H1 (cell line): ENCODE results near the gene LCORL. TPM values are rescaled to one million over a fixed set of nuclear protein-coding genes. Genes with fewer than 3 reads are reported as not detected.

Experiments used
- CTCF ChIA-PET: fragments of 300-600 bp; sonication (Branson Sonifier 250); formaldehyde crosslinking; loops from one replicate; lab custom pipeline; 2021; ENCODE audit not compliant: partially characterized antibody; lab: Charles Lee
- POLR2A ChIA-PET: fragments of 300-600 bp; sonication (Branson Sonifier 250); formaldehyde crosslinking; loops from one replicate; lab custom pipeline; 2021; ENCODE audit warnings: inconsistent platforms; ENCODE audit not compliant: partially characterized antibody; lab: Charles Lee
- DNase-seq, 2 experiments: peaks; one replicate each; pipeline versions ENCODE4 v3.0.0 to v3.0.0-alpha.2; 2010 to 2022; ENCODE audit warnings: low spot score in 2 of 2, low read depth in 1 of 2, mixed read lengths in 1 of 2
- FAIRE-seq: peaks from 2 replicates; lab custom pipeline; 2011; peaks lifted over from hg19 to GRCh38; lab: Jason Lieb, UNC
- H2AFZ ChIP-seq: 2 replicates; pipeline ENCODE4 v1.8.1; 2012; ENCODE audit warnings: low read length, inconsistent platforms
- H2AK5ac ChIP-seq: 2 replicates; pipeline ENCODE4 v1.6.1; 2013; ENCODE audit warnings: low read depth, low read length
- H2BK120ac ChIP-seq: replicated peaks from 2 replicates; pipeline ENCODE3; 2013; ENCODE audit warnings: low read depth, low read length, inconsistent platforms
- H2BK12ac ChIP-seq: 2 replicates; pipeline ENCODE4 v1.6.1; 2013; ENCODE audit warnings: low read depth, low read length
- H2BK15ac ChIP-seq: 2 replicates; pipeline ENCODE4 v1.6.1; 2013; ENCODE audit warnings: low read length
- H2BK20ac ChIP-seq: 2 replicates; pipeline ENCODE4 v1.6.1; 2013; ENCODE audit warnings: low read length
- H2BK5ac ChIP-seq: 2 replicates; pipeline ENCODE4 v1.6.1; 2013; ENCODE audit warnings: low read depth, low read length
- H3K14ac ChIP-seq: 2 replicates; pipeline ENCODE4 v1.6.1; 2013; ENCODE audit warnings: inconsistent platforms; ENCODE audit not compliant: insufficient read length
- H3K18ac ChIP-seq: 2 replicates; pipeline ENCODE4 v1.6.1; 2013; ENCODE audit warnings: low read length; ENCODE audit errors: extremely low read depth
- H3K23ac ChIP-seq: 2 replicates; pipeline ENCODE4 v1.6.1; 2013; ENCODE audit warnings: inconsistent platforms; ENCODE audit not compliant: insufficient read length
- H3K23me2 ChIP-seq: 2 replicates; pipeline ENCODE4 v1.6.1; 2013; ENCODE audit warnings: low read depth, low read length
- H3K27ac ChIP-seq: 2 replicates; pipeline ENCODE4 v1.6.1; 2011; ENCODE audit warnings: low read depth, low read length, inconsistent platforms
- H3K27me3 ChIP-seq, 4 experiments: replicated peaks in 1 of 4; 1 replicate in 1 of 4; 2 replicates in 3 of 4; pipeline versions ENCODE4 v1.6.1 to v1.8.1; 2011 to 2013; ENCODE audit warnings: low read length in 3 of 4, mild to moderate bottlenecking in 3 of 4, inconsistent platforms in 2 of 4, mixed read lengths in 2 of 4, moderate library complexity in 1 of 4; ENCODE audit not compliant: control insufficient read depth in 3 of 4, insufficient read depth in 3 of 4; ENCODE audit errors: extremely low read depth in 1 of 4
- H3K36me3 ChIP-seq, 4 experiments: 2 replicates each; pipeline versions ENCODE4 v1.6.1 to v1.8.1; 2011 to 2013; ENCODE audit warnings: mild to moderate bottlenecking in 4 of 4, low read length in 3 of 4, moderate library complexity in 2 of 4, control low read depth in 1 of 4, inconsistent platforms in 1 of 4; ENCODE audit not compliant: insufficient read depth in 4 of 4, control insufficient read depth in 2 of 4
- H3K4ac ChIP-seq: replicated peaks from 2 replicates; pipeline ENCODE3; 2013; ENCODE audit warnings: low read length, low read depth, mixed read lengths, inconsistent platforms; ENCODE audit not compliant: insufficient read length
- H3K4me1 ChIP-seq, 4 experiments: replicated peaks in 1 of 4; 1 replicate in 1 of 4; 2 replicates in 3 of 4; pipeline versions ENCODE4 v1.6.1 to v1.8.1; 2011 to 2013; ENCODE audit warnings: low read length in 3 of 4, inconsistent platforms in 2 of 4, mixed read lengths in 1 of 4; ENCODE audit not compliant: insufficient read depth in 4 of 4, control insufficient read depth in 3 of 4
- H3K4me2 ChIP-seq, 2 experiments: 2 replicates each; pipeline versions ENCODE4 v1.6.1 to v1.8.1; 2011 to 2013; ENCODE audit warnings: low read depth in 2 of 2, low read length in 2 of 2, control low read depth in 1 of 2, inconsistent platforms in 1 of 2, mild to moderate bottlenecking in 1 of 2; ENCODE audit not compliant: insufficient read depth in 1 of 2
- H3K4me3 ChIP-seq, 4 experiments: fragments of 200-600, 300-600 bp in 1 of 4; sonication (generic), shearing (Covaris generic), sonication (Bioruptor Twin) in 1 of 4; 2 replicates each; pipeline versions ENCODE4 v1.5.1 to v1.8.1; 2011 to 2016; ENCODE audit warnings: low read length in 4 of 4, low read depth in 3 of 4, control low read depth in 2 of 4, inconsistent platforms in 2 of 4, mild to moderate bottlenecking in 2 of 4, mixed read lengths in 1 of 4, moderate library complexity in 1 of 4; ENCODE audit not compliant: insufficient read depth in 2 of 4; ENCODE audit errors: extremely low read depth in 1 of 4
- H3K56ac ChIP-seq: replicated peaks from 2 replicates; pipeline ENCODE3; 2013; ENCODE audit warnings: low read depth, mild to moderate bottlenecking, mixed read lengths, low read length, inconsistent platforms; ENCODE audit not compliant: insufficient read length
- H3K79me1 ChIP-seq: 2 replicates; pipeline ENCODE4 v1.6.1; 2013; ENCODE audit warnings: low read depth, low read length, control low read depth
- H3K79me2 ChIP-seq, 2 experiments: 2 replicates each; pipeline versions ENCODE4 v1.6.1 to v1.8.1; 2012 to 2013; ENCODE audit warnings: low read length in 2 of 2, mild to moderate bottlenecking in 2 of 2, inconsistent platforms in 1 of 2; ENCODE audit not compliant: insufficient read depth in 2 of 2, control insufficient read depth in 1 of 2
- H3K9ac ChIP-seq, 4 experiments: replicated peaks in 1 of 4; 1 replicate in 1 of 4; 2 replicates in 3 of 4; pipeline versions ENCODE4 v1.6.1 to v1.8.1; 2011 to 2013; ENCODE audit warnings: low read depth in 3 of 4, low read length in 3 of 4, control low read depth in 2 of 4, mild to moderate bottlenecking in 2 of 4, moderate library complexity in 2 of 4, inconsistent platforms in 1 of 4; ENCODE audit errors: extremely low read depth in 1 of 4
- H3K9me3 ChIP-seq, 2 experiments: 2 replicates each; pipeline versions ENCODE4 v1.6.1 to v1.8.1; 2012 to 2013; ENCODE audit warnings: mild to moderate bottlenecking in 2 of 2, moderate library complexity in 2 of 2, control low read depth in 1 of 2, inconsistent platforms in 1 of 2, low read depth in 1 of 2, low read length in 1 of 2, mixed read lengths in 1 of 2; ENCODE audit not compliant: insufficient read depth in 2 of 2
- H4K20me1 ChIP-seq, 2 experiments: replicated peaks in 1 of 2; 2 replicates each; pipeline versions ENCODE3 to v1.8.1; 2011 to 2013; ENCODE audit warnings: inconsistent platforms in 2 of 2, low read length in 2 of 2, mild to moderate bottlenecking in 1 of 2; ENCODE audit not compliant: insufficient read depth in 2 of 2, control insufficient read depth in 1 of 2
- H4K5ac ChIP-seq: 2 replicates; pipeline ENCODE4 v1.6.1; 2013; ENCODE audit warnings: low read length, low read depth, mixed read lengths, inconsistent platforms; ENCODE audit not compliant: insufficient read length
- H4K8ac ChIP-seq: 2 replicates; pipeline ENCODE4 v1.8.0; 2013; ENCODE audit warnings: mild to moderate bottlenecking, moderate library complexity, low read length, inconsistent platforms; ENCODE audit not compliant: insufficient read depth; ENCODE audit errors: extremely low read depth
- H4K91ac ChIP-seq: replicated peaks from 2 replicates; pipeline ENCODE3; 2013; ENCODE audit warnings: low read length, mixed read lengths, inconsistent platforms; ENCODE audit not compliant: insufficient read length
- CTBP2 ChIP-seq: IDR thresholded peaks from 2 replicates; pipeline ENCODE4 v1.7.0; 2011; ENCODE audit warnings: borderline replicate concordance, mild to moderate bottlenecking, moderate library complexity, mixed read lengths, low read length; ENCODE audit not compliant: insufficient read depth, insufficient read length
- KDM5A ChIP-seq: fragments of 200-600 bp; IDR thresholded peaks from 2 replicates; pipeline ENCODE4 v1.7.1; 2012; ENCODE audit warnings: mild to moderate bottlenecking, low read length, inconsistent platforms, mixed read lengths
- POLR2AphosphoS5 ChIP-seq: IDR thresholded peaks from 2 replicates; pipeline ENCODE4 v1.6.1; 2011; ENCODE audit warnings: low read depth, low read length
- SIN3A ChIP-seq, 2 experiments: IDR thresholded peaks in 1 of 2; conservative IDR thresholded peaks in 1 of 2; 2 replicates each; pipeline ENCODE4 v1.6.1; 2011 to 2012; ENCODE audit warnings: low read length in 2 of 2, improper control_type of control experiment in 1 of 2, low read depth in 1 of 2, mild to moderate bottlenecking in 1 of 2
- WGBS, 2 experiments: shearing (Covaris generic) in 1 of 2; methylation state at CpG; one replicate each; pipeline versions ENCODE4 v1.1.6 to v1.1.7; 2013 to 2015; ENCODE audit warnings: low lambda C conversion rate in 2 of 2, mixed read lengths in 2 of 2, inconsistent platforms in 1 of 2, low coverage in 1 of 2, missing lambda C conversion rate in 1 of 2; ENCODE audit not compliant: insufficient replicate concordance in 2 of 2, insufficient coverage in 1 of 2, insufficient read length in 1 of 2; ENCODE audit errors: extremely low coverage in 1 of 2, missing lambda C conversion rate in 1 of 2; 5-methylcytosine and 5-hydroxymethylcytosine counted together
- polyA plus RNA-seq, 7 experiments: library from polyadenylated mRNA; depleted of rRNA in 3 of 7; stranded (reverse) in 5 of 7; unstranded in 2 of 7; fragments of >200 nt in 5 of 7; fragments of 200-250 nt in 2 of 7; gene quantifications; 1 replicate in 5 of 7; 2 replicates in 1 of 7; 4 replicates in 1 of 7; pipeline versions ENCODE4 v1.2.1 to v1.2.3, GENCODE V29; 2011 to 2013; ENCODE audit warnings: missing spikeins in 2 of 7, mixed read lengths in 2 of 7
- total RNA-seq: library from RNA; stranded (reverse); fragmentation: NEBNext Ultra II Directional; extraction: Animal tissue kit (Norgen Biotek cat#: 25700); gene quantifications from 2 replicates; pipeline ENCODE4 v1.2.1, GENCODE V29; 2021

LCORL gene
- total and polyA plus RNA-seq, 2 of the 8 experiments (the other 6 are each of a cell fraction or from before 2014, with no cell fraction given): 2.2 to 19.2 TPM

- no peak overlapping the region for H3K4ac ChIP-seq
- no peak overlapping the region for H3K4me3 ChIP-seq
- H3K14ac ChIP-seq: no peak overlapping the region
- H3K4me2 ChIP-seq: no peak overlapping the region
- no peak overlapping the region for H3K18ac ChIP-seq
- no peak overlapping the region for H2AFZ ChIP-seq
- no peak overlapping the region for H2BK15ac ChIP-seq
- no peak overlapping the region for H2BK120ac ChIP-seq
- no peak overlapping the region for H3K56ac ChIP-seq
- H2BK5ac ChIP-seq: no peak overlapping the region
- TF ChIP-seq CTBP2 (no peak), SIN3A (conservative IDR thresholded peaks at IDR 0.05 in 1 of 2, IDR thresholded peaks at IDR 0.05 in 1 of 2; ENCODE audit: low read depth in 1 of 2, low read length in 2 of 2) (no peak), KDM5A (no peak), POLR2AphosphoS5 (no peak)
- TF ChIP-seq, all 59 proteins: peak for 0
- Histone ChIP-seq H3K36me3 (peaks cover 0 to 11% (median 0%) of the 10 kb centered on the region in 4 experiments; a peak in 1 of 8 replicates), H4K91ac (no peak overlapping the region), H3K27ac (no peak overlapping the region), H3K23ac (no peak overlapping the region), H3K23me2 (no peaks in the 10 kb centered on the region), H3K27me3 (no peaks in the 10 kb centered on the region), H3K79me1 (no peaks in the 10 kb centered on the region), H2AK5ac (no peak overlapping the region), H3K79me2 (peaks cover 0 to 6% of the 10 kb centered on the region in 2 experiments; a peak in 1 of 4 replicates), H3K4me1 (peaks cover 0 to 5% (median 0%) of the 10 kb centered on the region in 4 experiments; a peak in 1 of 7 replicates), H3K9me3 (no peaks in the 10 kb centered on the region), H2BK12ac (no peak overlapping the region), H2BK20ac (no peak overlapping the region), H4K8ac (no peak overlapping the region), H3K9ac (no peak overlapping the region), H4K20me1 (no peaks in the 10 kb centered on the region), H4K5ac (no peak overlapping the region)
- DNase-seq: no peak
- CTCF ChIA-PET: no interaction called here
- no peak for FAIRE-seq
- WGBS, 2 experiments: 96% methylated on average over 2 of the region's 2 CpGs; no CpG with 5 or more reads in 1 of the 2 experiments
- POLR2A ChIA-PET: no interaction called here
Measured at GRCh38 chr4:17962171-17962570, 59.4 kb downstream of the LCORL start.
